K562 (cell line): Measurements from ENCODE around the gene CIAO3. TPM values are rescaled to one million over a fixed set of nuclear protein-coding genes. Genes with fewer than 3 reads are reported as not detected.

Source experiments
- ATAC-seq: fragments of 200-7000 bp; cut with Tn5 transposase; 3 replicates; pipeline ENCODE4 v1.9.1; 2020; ENCODE audit warnings: moderate library complexity
- BruUV-seq: library from RNA; stranded (reverse); fragments of 400-500 nt; replicated peaks from 2 replicates; lab custom pipeline; 2021; lab: Mats Ljungman, UMichigan
- CTCF ChIA-PET: fragments of 300-600 bp; formaldehyde crosslinking; extraction: SDS; loops from one replicate; lab custom pipeline; 2021; ENCODE audit warnings: low intra/inter-chr PET ratio; lab: Yijun Ruan, JAX
- POLR2A ChIA-PET: fragments of 300-600, 350-650 bp; sonication (Branson Sonifier 250); formaldehyde crosslinking; extraction: SDS; loops from one replicate; lab custom pipeline; 2021; ENCODE audit warnings: antibody characterized with exemption, inconsistent platforms; lab: Yijun Ruan, JAX
- DNase-seq, 4 experiments: peaks; one replicate each; pipeline versions ENCODE4 v3.0.0 to v3.0.0-alpha.2; 2011 to 2018; ENCODE audit warnings: low spot score in 3 of 4, mixed read lengths in 3 of 4; ENCODE audit errors: extremely low read depth in 1 of 4
- FAIRE-seq: peaks from 2 replicates; lab custom pipeline; 2011; peaks lifted over from hg19 to GRCh38; lab: Jason Lieb, UNC
- H2AFZ ChIP-seq: 2 replicates; pipeline ENCODE4 v1.6.0; 2011; ENCODE audit warnings: low read depth, low read length, control low read depth, inconsistent platforms
- H3K27ac ChIP-seq: fragments of 200-600 bp; 3 replicates; pipeline ENCODE4 v1.8.0; 2011; ENCODE audit warnings: low read depth, mild to moderate bottlenecking, control low read depth, inconsistent platforms, low read length, moderate library complexity, mixed read lengths; ENCODE audit errors: extremely low read depth
- H3K27me3 ChIP-seq, 2 experiments: fragments of 300-600 bp in 1 of 2; 2 replicates in 1 of 2; 3 replicates in 1 of 2; pipeline versions ENCODE4 v1.6.0 to v1.8.0; 2011; ENCODE audit warnings: inconsistent platforms in 2 of 2, low read length in 2 of 2, mild to moderate bottlenecking in 1 of 2, mixed read lengths in 1 of 2, moderate library complexity in 1 of 2; ENCODE audit not compliant: control insufficient read depth in 2 of 2, insufficient read depth in 2 of 2
- H3K36me3 ChIP-seq: fragments of 300-600 bp; 3 replicates; pipeline ENCODE4 v1.8.0; 2011; ENCODE audit warnings: mild to moderate bottlenecking, low read length, inconsistent platforms; ENCODE audit not compliant: control insufficient read depth, insufficient read depth
- H3K4me1 ChIP-seq, 2 experiments: fragments of 200-600 bp in 1 of 2; replicated peaks in 1 of 2; 2 replicates in 1 of 2; 3 replicates in 1 of 2; pipeline versions ENCODE4 v1.5.1 to v1.8.0; 2011; ENCODE audit warnings: inconsistent platforms in 2 of 2, low read length in 2 of 2, mild to moderate bottlenecking in 1 of 2, mixed read lengths in 1 of 2, moderate library complexity in 1 of 2; ENCODE audit not compliant: control insufficient read depth in 2 of 2, insufficient read depth in 2 of 2
- H3K4me2 ChIP-seq: 2 replicates; pipeline ENCODE4 v1.6.1; 2011; ENCODE audit warnings: low read length, control low read depth, inconsistent platforms, mixed read lengths; ENCODE audit not compliant: insufficient read depth
- H3K4me3 ChIP-seq: fragments of 200-600 bp; sonication (generic), shearing (Covaris generic); 2 replicates; pipeline ENCODE4 v1.5.1; 2016; ENCODE audit warnings: control low read depth, inconsistent platforms
- H3K79me2 ChIP-seq: fragments of 200-600 bp; 3 replicates; pipeline ENCODE4 v1.8.0; 2011; ENCODE audit warnings: low read length, inconsistent platforms; ENCODE audit not compliant: control insufficient read depth, insufficient read depth
- H3K9ac ChIP-seq, 2 experiments: 2 replicates each; pipeline versions ENCODE4 v1.6.0 to v1.6.1; 2011; ENCODE audit warnings: low read depth in 2 of 2, low read length in 2 of 2, control low read depth in 1 of 2, inconsistent platforms in 1 of 2, mild to moderate bottlenecking in 1 of 2, mixed read lengths in 1 of 2; ENCODE audit not compliant: insufficient read depth in 1 of 2
- H3K9me1 ChIP-seq: one replicate; pipeline ENCODE4 v1.6.0; 2011; ENCODE audit warnings: inconsistent platforms, mild to moderate bottlenecking, low read length, moderate library complexity; ENCODE audit not compliant: control insufficient read depth, insufficient read depth
- H3K9me3 ChIP-seq: replicated peaks from 2 replicates; pipeline ENCODE4 v1.5.1; 2011; ENCODE audit warnings: low read depth, low read length, inconsistent platforms; ENCODE audit not compliant: control insufficient read depth, insufficient read depth
- H4K20me1 ChIP-seq: replicated peaks from 2 replicates; pipeline ENCODE4 v1.6.1; 2011; ENCODE audit warnings: low read length, inconsistent platforms, mixed read lengths; ENCODE audit not compliant: control insufficient read depth, insufficient read depth
- DMBX1 ChIP-seq: fragments of 250-450 bp; sonication (Bioruptor Pico); IDR thresholded peaks from 2 replicates; pipeline ENCODE4 v1.8.0; 2022; ENCODE audit warnings: inconsistent platforms, mild to moderate bottlenecking, moderate library complexity, borderline replicate concordance
- GATAD2A ChIP-seq: fragments of 450-650 bp; IDR thresholded peaks from 2 replicates; pipeline ENCODE4 v1.6.1; 2017
- GMEB1 ChIP-seq: fragments of 250-450 bp; sonication (Bioruptor Pico); IDR thresholded peaks from 2 replicates; pipeline ENCODE4 v1.4.0; 2020; ENCODE audit warnings: mild to moderate bottlenecking
- LARP7 ChIP-seq: fragments of 450-650 bp; IDR thresholded peaks from 2 replicates; pipeline ENCODE4 v1.6.1; 2016
- NR4A1 ChIP-seq, 2 experiments: fragments of 250-450 bp in 1 of 2; fragments of 450-650 bp in 1 of 2; sonication (Bioruptor Pico) in 1 of 2; IDR thresholded peaks; 2 replicates each; pipeline versions ENCODE4 v1.4.0 to v1.6.1; 2016 to 2020; ENCODE audit warnings: mild to moderate bottlenecking in 2 of 2, missing compliant biosample characterization in 1 of 2, missing genetic modification characterization in 1 of 2, moderate library complexity in 1 of 2
- RBM14 ChIP-seq: fragments of 200-400 bp; formaldehyde crosslinking; IDR thresholded peaks from 2 replicates; pipeline ENCODE4 v1.6.1; 2018; ENCODE audit warnings: low read depth, mild to moderate bottlenecking, low read length, moderate library complexity, borderline replicate concordance; ENCODE audit not compliant: insufficient read depth
- SIN3A ChIP-seq, 2 experiments: fragments of 150-350 bp in 1 of 2; IDR thresholded peaks; 2 replicates each; pipeline ENCODE4 v1.6.1; 2011 to 2016; ENCODE audit warnings: borderline replicate concordance in 2 of 2, low read depth in 2 of 2, low read length in 2 of 2, mild to moderate bottlenecking in 2 of 2, moderate library complexity in 2 of 2; ENCODE audit not compliant: control insufficient read depth in 1 of 2
- TAL1 ChIP-seq: fragments of 450-650 bp; IDR thresholded peaks from 2 replicates; pipeline ENCODE4 v1.6.1; 2016; ENCODE audit warnings: mild to moderate bottlenecking
- ZBED1 ChIP-seq: IDR thresholded peaks from 2 replicates; pipeline ENCODE4 v1.6.1; 2014
- ZNF277 ChIP-seq: fragments of 250-450 bp; sonication (Bioruptor Pico); IDR thresholded peaks from 2 replicates; pipeline ENCODE4 v1.8.0; 2022; ENCODE audit warnings: inconsistent platforms, mild to moderate bottlenecking, moderate library complexity, borderline replicate concordance
- ZNF561 ChIP-seq: fragments of 450-650 bp; formaldehyde crosslinking; conservative IDR thresholded peaks from 2 replicates; pipeline ENCODE4 v1.4.0; 2020; ENCODE audit warnings: mild to moderate bottlenecking, moderate library complexity
- ZZZ3 ChIP-seq: fragments of 450-650 bp; IDR thresholded peaks from 2 replicates; pipeline ENCODE4 v1.6.1; 2016; ENCODE audit warnings: antibody characterized with exemption, mild to moderate bottlenecking, moderate library complexity
- WGBS: fragments of 100-300 bp; shearing (Covaris generic); methylation state at CpG from one replicate; pipeline ENCODE4 v1.1.6; 2016; ENCODE audit warnings: low coverage, mixed read lengths; ENCODE audit not compliant: insufficient coverage; ENCODE audit errors: missing lambda C conversion rate; 5-methylcytosine and 5-hydroxymethylcytosine counted together
- in situ Hi-C: fragments of 300-500 bp; cut with MboI; formaldehyde crosslinking; loops from 4 replicates; pipeline ENCODE4 v1.15.0; 2018; ENCODE audit warnings: inconsistent platforms, mixed read lengths
- intact Hi-C: fragments of 100-400 bp; cut with micrococcal nuclease; formaldehyde crosslinking; loops from 2 replicates; pipeline ENCODE4 v1.14.2; 2022
- polyA plus RNA-seq, 8 experiments: library from polyadenylated mRNA; depleted of rRNA in 4 of 8; stranded (reverse) in 5 of 8; unstranded in 3 of 8; fragments of >200 nt; fragmentation: Nextera tagmentation in 2 of 8; fragmentation: Illumina TruSeq in 1 of 8; extraction: Ambion mirVana in 2 of 8; extraction: Trizol in 1 of 8; gene quantifications; 2 replicates each; pipeline versions ENCODE4 v1.2.1 to v1.2.3, GENCODE V29; 2011 to 2014; ENCODE audit warnings: inconsistent platforms in 1 of 8, missing spikeins in 1 of 8
- total RNA-seq, 7 experiments: library from RNA; depleted of rRNA in 6 of 7; stranded (reverse); fragments of >200 nt in 6 of 7; fragmentation: Illumina TruSeq in 2 of 7; extraction: Trizol in 2 of 7; gene quantifications; 2 replicates each; pipeline versions ENCODE4 v1.2.1 to v1.2.3, GENCODE V29; 2011 to 2021; ENCODE audit warnings: low replicate concordance in 1 of 7
- TF ChIP-seq, protein P1 (sequence below): sonication (generic); formaldehyde crosslinking; IDR thresholded peaks from 2 replicates; pipeline ENCODE4 v1.8.0; 2023; ENCODE audit warnings: missing genetic modification reagents, mild to moderate bottlenecking, borderline replicate concordance

Gene CIAO3
- total and polyA plus RNA-seq, 9 of the 15 experiments (the other 6 are each of a cell fraction or from before 2014, with no cell fraction given): 2.2 to 35.6 (median 18.7) TPM

GRCh38 chr16:782258-782657 lies 41.5 kb upstream of the CIAO3 start:
- POLR2A ChIA-PET: interaction anchor here (1.0 to 2.9 kb wide), 2 partner anchors 10 to 14 kb away, joined by 4 to 11 read pairs; no protein-coding TSS in a partner anchor
- no peak for ATAC-seq
- no peak overlapping the region for H3K27ac ChIP-seq
- WGBS: 10% methylated on average over 6 of the region's 6 CpGs
- intact Hi-C loops (no loop called here), in situ Hi-C loops (no loop called here)
- FAIRE-seq: no peak
- H2AFZ ChIP-seq: no peak overlapping the region
- H3K4me2 ChIP-seq: no peak overlapping the region
- no peak for DNase-seq
- peak overlapping the region in 1 of 2 experiments; percentile 4; a peak in 1 of 4 replicates for H3K9ac ChIP-seq
- peaks cover 0 to 11% of the 10 kb centered on the region in 2 experiments; a peak in 2 of 5 replicates for H3K27me3 ChIP-seq
- peaks cover 27% of the 10 kb centered on the region; the same call in 2 of the 3 replicates for H3K36me3 ChIP-seq
- H4K20me1 ChIP-seq: peaks cover 10% of the 10 kb centered on the region
- H3K4me3 ChIP-seq: no peak overlapping the region
- peaks cover 3% of the 10 kb centered on the region for H3K79me2 ChIP-seq
- peaks cover 7 to 87% of the 10 kb centered on the region in 2 experiments; a peak in 4 of 5 replicates for H3K4me1 ChIP-seq
- no peaks in the 10 kb centered on the region for H3K9me3 ChIP-seq
- no TSS peak for BruUV-seq
- CTCF ChIA-PET: no interaction called here
- no peaks in the 10 kb centered on the region for H3K9me1 ChIP-seq
- TF ChIP-seq ZBED1 (no peak), ZNF277 (CRISPR knock-in tag) (no peak), LARP7 (no peak), NR4A1 (CRISPR knock-in tag; IDR thresholded peaks at IDR 0.05) (no peak), NR4A1 (tag; IDR thresholded peaks at IDR 0.05) (no peak), RBM14 (no peak), TAL1 (no peak), GATAD2A (no peak), GMEB1 (CRISPR knock-in tag) (no peak), ZZZ3 (no peak), SIN3A (IDR thresholded peaks at IDR 0.05; ENCODE audit: borderline replicate concordance in 2 of 2, control insufficient read depth in 1 of 2, low read depth in 2 of 2, low read length in 2 of 2) (no peak), ZNF561 (CRISPR knock-in tag) (no peak), DMBX1 (CRISPR knock-in tag) (no peak)
- TF ChIP-seq, protein P1, sequence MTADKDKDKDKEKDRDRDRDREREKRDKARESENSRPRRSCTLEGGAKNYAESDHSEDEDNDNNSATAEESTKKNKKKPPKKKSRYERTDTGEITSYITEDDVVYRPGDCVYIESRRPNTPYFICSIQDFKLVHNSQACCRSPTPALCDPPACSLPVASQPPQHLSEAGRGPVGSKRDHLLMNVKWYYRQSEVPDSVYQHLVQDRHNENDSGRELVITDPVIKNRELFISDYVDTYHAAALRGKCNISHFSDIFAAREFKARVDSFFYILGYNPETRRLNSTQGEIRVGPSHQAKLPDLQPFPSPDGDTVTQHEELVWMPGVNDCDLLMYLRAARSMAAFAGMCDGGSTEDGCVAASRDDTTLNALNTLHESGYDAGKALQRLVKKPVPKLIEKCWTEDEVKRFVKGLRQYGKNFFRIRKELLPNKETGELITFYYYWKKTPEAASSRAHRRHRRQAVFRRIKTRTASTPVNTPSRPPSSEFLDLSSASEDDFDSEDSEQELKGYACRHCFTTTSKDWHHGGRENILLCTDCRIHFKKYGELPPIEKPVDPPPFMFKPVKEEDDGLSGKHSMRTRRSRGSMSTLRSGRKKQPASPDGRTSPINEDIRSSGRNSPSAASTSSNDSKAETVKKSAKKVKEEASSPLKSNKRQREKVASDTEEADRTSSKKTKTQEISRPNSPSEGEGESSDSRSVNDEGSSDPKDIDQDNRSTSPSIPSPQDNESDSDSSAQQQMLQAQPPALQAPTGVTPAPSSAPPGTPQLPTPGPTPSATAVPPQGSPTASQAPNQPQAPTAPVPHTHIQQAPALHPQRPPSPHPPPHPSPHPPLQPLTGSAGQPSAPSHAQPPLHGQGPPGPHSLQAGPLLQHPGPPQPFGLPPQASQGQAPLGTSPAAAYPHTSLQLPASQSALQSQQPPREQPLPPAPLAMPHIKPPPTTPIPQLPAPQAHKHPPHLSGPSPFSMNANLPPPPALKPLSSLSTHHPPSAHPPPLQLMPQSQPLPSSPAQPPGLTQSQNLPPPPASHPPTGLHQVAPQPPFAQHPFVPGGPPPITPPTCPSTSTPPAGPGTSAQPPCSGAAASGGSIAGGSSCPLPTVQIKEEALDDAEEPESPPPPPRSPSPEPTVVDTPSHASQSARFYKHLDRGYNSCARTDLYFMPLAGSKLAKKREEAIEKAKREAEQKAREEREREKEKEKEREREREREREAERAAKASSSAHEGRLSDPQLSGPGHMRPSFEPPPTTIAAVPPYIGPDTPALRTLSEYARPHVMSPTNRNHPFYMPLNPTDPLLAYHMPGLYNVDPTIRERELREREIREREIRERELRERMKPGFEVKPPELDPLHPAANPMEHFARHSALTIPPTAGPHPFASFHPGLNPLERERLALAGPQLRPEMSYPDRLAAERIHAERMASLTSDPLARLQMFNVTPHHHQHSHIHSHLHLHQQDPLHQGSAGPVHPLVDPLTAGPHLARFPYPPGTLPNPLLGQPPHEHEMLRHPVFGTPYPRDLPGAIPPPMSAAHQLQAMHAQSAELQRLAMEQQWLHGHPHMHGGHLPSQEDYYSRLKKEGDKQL (CRISPR knock-in tag): no peak
